Peyer's patch (tissue), 4 donors: Measurements from ENCODE around the gene CCDC71L.

Experiments used
- POLR2A ChIP-seq, 2 donors: fragments of 450-650 bp; IDR thresholded peaks; one replicate each; pipeline ENCODE4 v1.5.1; 2017; ENCODE audit warnings: antibody characterized with exemption in 2 of 2, mild to moderate bottlenecking in 2 of 2, moderate library complexity in 2 of 2
- TF ChIP-seq, protein P1 (sequence below), 6 experiments: fragments of 450-650 bp in 4 of 6; fragments of 200-600 bp in 2 of 6; sonication (generic) in 1 of 6; IDR thresholded peaks; one replicate each; pipeline ENCODE4 v1.5.1; 2017 to 2019; ENCODE audit warnings: antibody characterized with exemption in 6 of 6, mild to moderate bottlenecking in 3 of 6, moderate library complexity in 1 of 6

DNA sequence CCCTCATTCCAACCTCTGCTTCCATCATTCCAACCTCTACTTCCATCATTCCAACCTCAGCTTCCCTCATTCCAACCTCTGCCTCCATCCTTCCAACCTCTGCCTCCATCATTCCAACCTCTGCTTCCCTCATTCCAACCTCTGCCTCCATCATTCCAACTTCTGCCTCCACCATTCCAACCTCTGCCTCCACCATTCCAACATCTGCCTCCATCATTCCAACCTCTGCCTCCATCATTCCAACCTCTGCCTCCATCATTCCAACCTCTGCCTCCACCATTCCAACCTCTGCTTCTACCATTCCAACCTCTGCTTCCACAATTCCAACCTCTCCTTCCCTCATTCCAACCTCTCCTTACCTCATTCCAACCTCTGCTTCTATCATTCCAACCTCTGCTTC, 30.3 kb downstream of the CCDC71L start:
- no peak for TF ChIP-seq POLR2A (IDR thresholded peaks at IDR 0.05)
- TF ChIP-seq, protein P1, sequence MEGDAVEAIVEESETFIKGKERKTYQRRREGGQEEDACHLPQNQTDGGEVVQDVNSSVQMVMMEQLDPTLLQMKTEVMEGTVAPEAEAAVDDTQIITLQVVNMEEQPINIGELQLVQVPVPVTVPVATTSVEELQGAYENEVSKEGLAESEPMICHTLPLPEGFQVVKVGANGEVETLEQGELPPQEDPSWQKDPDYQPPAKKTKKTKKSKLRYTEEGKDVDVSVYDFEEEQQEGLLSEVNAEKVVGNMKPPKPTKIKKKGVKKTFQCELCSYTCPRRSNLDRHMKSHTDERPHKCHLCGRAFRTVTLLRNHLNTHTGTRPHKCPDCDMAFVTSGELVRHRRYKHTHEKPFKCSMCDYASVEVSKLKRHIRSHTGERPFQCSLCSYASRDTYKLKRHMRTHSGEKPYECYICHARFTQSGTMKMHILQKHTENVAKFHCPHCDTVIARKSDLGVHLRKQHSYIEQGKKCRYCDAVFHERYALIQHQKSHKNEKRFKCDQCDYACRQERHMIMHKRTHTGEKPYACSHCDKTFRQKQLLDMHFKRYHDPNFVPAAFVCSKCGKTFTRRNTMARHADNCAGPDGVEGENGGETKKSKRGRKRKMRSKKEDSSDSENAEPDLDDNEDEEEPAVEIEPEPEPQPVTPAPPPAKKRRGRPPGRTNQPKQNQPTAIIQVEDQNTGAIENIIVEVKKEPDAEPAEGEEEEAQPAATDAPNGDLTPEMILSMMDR (IDR thresholded peaks at IDR 0.05), result no peak
